Dermis blood vessel endothelial cell (primary cell): ENCODE data around the gene LPP. TPM values are rescaled to one million over a fixed set of nuclear protein-coding genes. Genes with fewer than 3 reads are reported as not detected.

Source experiments
- DNase-seq: peaks from one replicate; pipeline ENCODE4 v3.0.0; 2010
- total RNA-seq: library from RNA; depleted of rRNA; stranded (reverse); fragments of >200 nt; gene quantifications from 2 replicates; pipeline ENCODE4 v1.2.3, GENCODE V29; 2014

LPP gene
- total RNA-seq, 1 donor from 2014 or later = 45.8 TPM

- DNase-seq = no peak
Measured at GRCh38 chr3:188905547-188905946, 751.6 kb downstream of the LPP start.

GRCh38 chr3:188906236-188906635 is 752.3 kb downstream of the LPP start:
- no peak for DNase-seq

GRCh38 chr3:188908002-188908850 is 754.3 kb downstream of the LPP start:
- no peak for DNase-seq

- DNase-seq = no peak
Measured at GRCh38 chr3:188911026-188911850, 757.3 kb downstream of the LPP start.

GRCh38 chr3:188913084-188913483 is 759.1 kb downstream of the LPP start:
- DNase-seq = no peak

- DNase-seq = peak; percentile 29
Measured at GRCh38 chr3:188914552-188914951, 760.6 kb downstream of the LPP start.

- no peak for DNase-seq
Measured at GRCh38 chr3:188915127-188915526, 761.2 kb downstream of the LPP start.

- DNase-seq = peak; percentile 55
Measured at GRCh38 chr3:188916934-188917401, 763.0 kb downstream of the LPP start.

GRCh38 chr3:188918093-188918492 is 764.1 kb downstream of the LPP start:
- DNase-seq = no peak

- DNase-seq = no peak
Measured at GRCh38 chr3:188923671-188924070, 769.7 kb downstream of the LPP start.

GRCh38 chr3:188925376-188925775 is 771.4 kb downstream of the LPP start:
- no peak for DNase-seq

- no peak for DNase-seq
Measured at GRCh38 chr3:188926111-188926510, 772.2 kb downstream of the LPP start.

- DNase-seq = no peak
Measured at GRCh38 chr3:188926741-188927511, 773.0 kb downstream of the LPP start.

GRCh38 chr3:188927971-188928370 is 774.0 kb downstream of the LPP start:
- DNase-seq = no peak

- DNase-seq = peak; percentile 54
Measured at GRCh38 chr3:188929137-188929536, 775.2 kb downstream of the LPP start.

- DNase-seq = no peak
Measured at GRCh38 chr3:188931036-188931435, 777.1 kb downstream of the LPP start.

GRCh38 chr3:188931531-188931930 is 777.6 kb downstream of the LPP start:
- DNase-seq = no peak

GRCh38 chr3:188934989-188935388 is 781.0 kb downstream of the LPP start:
- no peak for DNase-seq

GRCh38 chr3:188936597-188937107 is 782.7 kb downstream of the LPP start:
- DNase-seq = peak; percentile 52

- DNase-seq = peak; percentile 96
Measured at GRCh38 chr3:188937389-188937788, 783.4 kb downstream of the LPP start.

GRCh38 chr3:188938999-188939398 is 785.0 kb downstream of the LPP start:
- DNase-seq = no peak

GRCh38 chr3:188939814-188940572 is 786.0 kb downstream of the LPP start:
- DNase-seq = no peak
